Suppressor macrophage treated with lipopolysaccharide for 4 hours (primary cell): ENCODE data around the gene ARHGAP5.
A peak's percentile ranks its signal among the peaks of the same experiment; 100 is the strongest.

ENCODE experiments used
- DNase-seq: peaks from one replicate; pipeline ENCODE4 v3.0.0-alpha.2; 2020

ARHGAP5 gene, protein sequence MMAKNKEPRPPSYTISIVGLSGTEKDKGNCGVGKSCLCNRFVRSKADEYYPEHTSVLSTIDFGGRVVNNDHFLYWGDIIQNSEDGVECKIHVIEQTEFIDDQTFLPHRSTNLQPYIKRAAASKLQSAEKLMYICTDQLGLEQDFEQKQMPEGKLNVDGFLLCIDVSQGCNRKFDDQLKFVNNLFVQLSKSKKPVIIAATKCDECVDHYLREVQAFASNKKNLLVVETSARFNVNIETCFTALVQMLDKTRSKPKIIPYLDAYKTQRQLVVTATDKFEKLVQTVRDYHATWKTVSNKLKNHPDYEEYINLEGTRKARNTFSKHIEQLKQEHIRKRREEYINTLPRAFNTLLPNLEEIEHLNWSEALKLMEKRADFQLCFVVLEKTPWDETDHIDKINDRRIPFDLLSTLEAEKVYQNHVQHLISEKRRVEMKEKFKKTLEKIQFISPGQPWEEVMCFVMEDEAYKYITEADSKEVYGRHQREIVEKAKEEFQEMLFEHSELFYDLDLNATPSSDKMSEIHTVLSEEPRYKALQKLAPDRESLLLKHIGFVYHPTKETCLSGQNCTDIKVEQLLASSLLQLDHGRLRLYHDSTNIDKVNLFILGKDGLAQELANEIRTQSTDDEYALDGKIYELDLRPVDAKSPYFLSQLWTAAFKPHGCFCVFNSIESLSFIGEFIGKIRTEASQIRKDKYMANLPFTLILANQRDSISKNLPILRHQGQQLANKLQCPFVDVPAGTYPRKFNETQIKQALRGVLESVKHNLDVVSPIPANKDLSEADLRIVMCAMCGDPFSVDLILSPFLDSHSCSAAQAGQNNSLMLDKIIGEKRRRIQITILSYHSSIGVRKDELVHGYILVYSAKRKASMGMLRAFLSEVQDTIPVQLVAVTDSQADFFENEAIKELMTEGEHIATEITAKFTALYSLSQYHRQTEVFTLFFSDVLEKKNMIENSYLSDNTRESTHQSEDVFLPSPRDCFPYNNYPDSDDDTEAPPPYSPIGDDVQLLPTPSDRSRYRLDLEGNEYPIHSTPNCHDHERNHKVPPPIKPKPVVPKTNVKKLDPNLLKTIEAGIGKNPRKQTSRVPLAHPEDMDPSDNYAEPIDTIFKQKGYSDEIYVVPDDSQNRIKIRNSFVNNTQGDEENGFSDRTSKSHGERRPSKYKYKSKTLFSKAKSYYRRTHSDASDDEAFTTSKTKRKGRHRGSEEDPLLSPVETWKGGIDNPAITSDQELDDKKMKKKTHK (N-terminal part only)

GRCh38 chr14:32077081-32078022 lies at the start of gene ARHGAP5:
ARHGAP5 (plus strand) TSS chr14:32077304; CDS start chr14:32090670, 13,366 bp downstream.
- peak; percentile 56 for DNase-seq

DNA sequence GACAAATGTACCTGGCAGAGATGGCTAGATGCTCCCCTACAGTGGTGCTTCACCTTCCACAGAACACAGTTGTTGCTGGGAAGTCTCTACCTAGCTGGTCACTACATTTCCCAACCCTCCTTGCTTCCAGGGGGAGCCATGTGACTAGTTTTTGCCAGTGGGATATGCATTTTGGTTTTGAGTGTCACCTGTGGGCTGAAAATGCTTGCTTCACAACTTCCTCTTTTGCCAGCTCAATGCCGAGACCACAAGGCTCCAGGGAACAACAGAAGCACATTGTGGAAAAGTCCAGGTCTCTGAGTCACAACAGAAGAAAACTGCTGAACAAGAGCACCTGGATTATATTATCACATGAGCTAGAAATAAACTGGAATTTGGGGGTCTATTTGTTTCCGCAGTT lies 48.5 kb upstream of the ARHGAP5 start:
- DNase-seq, result no peak

- no peak for DNase-seq
Observed at GRCh38 chr14:32033543-32033942, 43.6 kb upstream of the ARHGAP5 start.

DNA sequence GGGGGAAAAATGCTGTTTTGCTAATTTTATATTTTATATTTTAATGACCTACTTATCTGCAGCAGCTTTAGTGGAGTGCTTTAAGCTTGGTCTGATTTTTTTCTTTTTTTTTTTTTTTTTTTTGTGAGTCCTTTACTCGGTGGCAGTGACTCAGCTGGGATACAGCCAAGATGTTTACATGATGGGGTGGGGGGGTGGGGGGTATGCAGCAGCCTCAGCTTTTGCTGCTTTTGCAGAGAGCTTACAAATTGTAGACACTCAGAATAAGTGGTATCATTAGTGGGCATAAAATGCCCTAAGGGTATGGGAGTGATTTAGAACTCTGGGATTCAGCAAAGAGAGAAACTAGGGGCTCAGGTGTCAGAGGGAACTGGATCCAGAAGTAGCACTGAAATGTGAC lies 38.2 kb upstream of the ARHGAP5 start:
- no peak for DNase-seq

- DNase-seq, result no peak
Observed at GRCh38 chr14:32039401-32040030, 37.6 kb upstream of the ARHGAP5 start.

DNA sequence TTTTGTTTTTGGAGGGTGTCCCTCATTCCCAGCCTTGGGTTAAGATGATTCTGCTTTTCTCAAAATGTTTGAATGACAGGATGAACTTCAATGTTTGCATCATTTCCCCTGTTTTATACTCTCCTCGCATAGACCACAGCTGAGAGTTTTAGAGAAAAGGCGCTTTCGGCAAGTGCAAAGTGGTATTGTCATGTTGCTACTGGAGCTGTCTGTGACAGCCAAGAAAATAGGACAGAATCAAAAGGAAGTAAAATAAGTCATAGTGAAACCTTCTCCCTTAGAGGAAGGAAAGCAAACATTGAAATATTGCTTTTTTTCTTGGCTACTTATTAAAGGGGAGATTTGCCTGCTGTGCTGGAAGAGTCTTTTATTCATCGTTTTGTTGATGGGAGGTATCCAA lies 33.5 kb upstream of the ARHGAP5 start:
- DNase-seq, result peak; percentile 38

GRCh38 chr14:32044454-32044853 lies 32.6 kb upstream of the ARHGAP5 start:
- DNase-seq, result no peak

- DNase-seq, result peak; percentile 8
Observed at GRCh38 chr14:32047791-32048190, 29.3 kb upstream of the ARHGAP5 start.

GRCh38 chr14:32049361-32050088 lies 27.6 kb upstream of the ARHGAP5 start:
- DNase-seq, result peak; percentile 59

DNA sequence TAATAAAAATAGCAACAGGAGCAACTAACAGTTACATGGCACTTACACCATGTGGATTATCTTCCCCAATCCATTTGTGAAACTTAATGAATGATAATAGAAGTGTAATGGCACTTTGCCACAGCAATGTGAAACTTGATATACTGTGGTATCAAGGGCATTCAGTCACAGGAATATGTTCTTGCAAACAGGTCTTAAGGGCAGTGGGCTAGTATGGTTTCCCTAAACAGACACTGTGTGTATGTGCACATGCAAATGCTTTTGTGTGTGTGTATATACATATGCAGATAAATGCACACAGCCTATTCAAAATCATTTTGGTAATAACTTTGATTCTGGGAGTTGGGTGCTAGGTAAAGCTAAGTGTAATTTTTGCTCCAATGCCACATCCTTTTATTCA lies 26.2 kb upstream of the ARHGAP5 start:
- no peak for DNase-seq

GRCh38 chr14:32054536-32054935 lies 22.6 kb upstream of the ARHGAP5 start:
- DNase-seq, result no peak

DNA sequence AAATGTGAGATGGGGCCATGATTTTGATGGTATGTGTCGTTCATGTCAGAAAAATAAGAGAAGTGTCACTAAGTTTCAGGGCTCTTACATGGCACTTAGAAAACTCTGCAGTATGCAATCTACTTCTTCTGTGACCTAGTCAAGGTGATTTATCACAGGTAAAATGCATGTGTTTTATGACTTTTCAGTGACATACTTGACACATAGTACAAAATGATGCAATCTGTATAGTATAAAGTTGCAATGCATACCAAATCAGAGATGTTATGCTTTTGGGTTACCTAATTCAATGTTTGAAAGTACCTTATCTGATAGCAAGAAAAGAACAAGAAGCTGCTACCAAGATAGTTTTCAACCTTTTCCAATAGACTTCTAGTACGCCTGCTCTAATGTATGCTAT lies 21.9 kb upstream of the ARHGAP5 start:
- DNase-seq, result no peak

DNA sequence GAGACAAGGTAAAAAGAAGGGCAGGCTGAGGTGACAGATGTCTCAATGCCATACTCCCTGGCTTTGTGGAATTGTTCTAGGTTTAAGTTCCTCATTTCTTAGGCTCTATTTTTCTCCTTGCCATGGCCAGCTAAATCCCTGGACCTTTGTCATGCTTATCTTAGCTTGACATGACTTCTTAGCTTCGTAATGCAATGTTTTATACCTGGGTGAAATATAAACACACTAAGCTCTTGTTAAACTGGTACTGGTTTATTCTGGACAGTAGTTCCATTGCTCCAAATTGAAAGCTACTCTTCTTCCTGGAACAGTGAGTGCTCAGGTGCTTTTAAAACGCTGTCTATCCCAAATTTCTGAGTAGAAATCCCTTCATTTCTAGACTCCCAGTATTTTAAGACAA lies 17.4 kb upstream of the ARHGAP5 start:
- no peak for DNase-seq

GRCh38 chr14:32064931-32065330 lies 12.2 kb upstream of the ARHGAP5 start:
- no peak for DNase-seq

DNA sequence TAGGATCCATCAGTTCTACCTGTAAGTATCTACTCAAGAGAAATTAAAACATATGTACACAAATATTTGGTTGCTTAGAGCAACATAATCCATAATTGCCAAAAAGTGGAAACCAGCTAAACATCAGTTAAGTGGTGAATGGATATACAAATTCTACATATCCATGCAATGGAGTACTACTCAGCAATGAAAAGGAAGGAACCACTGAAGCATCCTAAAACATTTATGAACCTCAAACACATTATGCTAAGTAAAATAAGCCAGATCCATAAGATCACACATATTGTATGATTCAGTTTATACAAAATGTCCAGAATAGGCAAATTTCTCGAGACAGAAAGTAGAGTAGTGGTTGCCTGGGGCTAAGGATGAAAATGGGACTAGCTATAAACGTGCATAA lies 8.4 kb upstream of the ARHGAP5 start:
- DNase-seq, result no peak

DNA sequence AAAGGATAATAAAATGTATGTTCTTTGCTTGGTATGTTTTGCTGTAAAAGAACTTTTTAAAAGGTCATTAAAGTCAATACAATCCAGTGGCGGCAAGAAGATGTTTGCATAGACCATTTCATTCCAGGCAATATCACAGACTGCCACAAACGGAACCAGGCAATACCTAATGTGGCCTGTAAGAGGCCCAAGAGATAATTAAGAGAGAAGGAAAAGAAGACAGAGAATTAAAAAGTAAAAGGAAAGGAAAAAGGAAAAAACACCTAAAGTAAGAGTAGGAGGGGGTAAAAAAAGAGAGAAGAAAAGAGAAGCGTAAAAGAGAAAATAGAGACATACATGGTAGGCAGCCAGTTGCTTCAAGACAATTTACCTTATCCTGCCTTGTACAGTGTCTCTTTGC lies 6.8 kb upstream of the ARHGAP5 start:
- no peak for DNase-seq

DNA sequence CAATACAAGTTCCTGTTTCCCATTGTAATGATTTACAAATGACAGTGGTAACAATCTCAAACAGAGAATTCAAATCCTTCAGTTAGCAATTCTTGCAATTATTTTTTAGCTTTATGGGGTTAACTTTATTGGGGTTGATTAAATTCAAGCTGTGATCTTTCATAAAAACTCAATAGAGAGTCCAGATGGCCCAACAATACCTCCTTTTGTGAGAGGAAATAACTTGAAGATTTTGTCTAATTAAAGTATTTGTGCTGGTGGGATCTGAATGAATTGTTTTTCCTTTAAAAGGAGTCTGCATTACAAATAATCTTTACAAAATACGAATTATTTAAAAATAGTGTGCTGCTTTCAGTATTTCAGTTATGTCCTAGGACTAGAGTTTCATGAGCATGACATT lies 4.4 kb upstream of the ARHGAP5 start:
- DNase-seq, result no peak

GRCh38 chr14:32073537-32074189 lies 3.4 kb upstream of the ARHGAP5 start:
- DNase-seq, result peak; percentile 88

GRCh38 chr14:32074887-32075572 lies 2.1 kb upstream of the ARHGAP5 start:
- no peak for DNase-seq
